HEK293T (cell line): ENCODE results near the gene KCNJ18.

Experiments
- CTBP1 ChIP-seq: fragments of 450-650 bp; IDR thresholded peaks from 2 replicates; pipeline ENCODE4 v1.6.1; 2016; ENCODE audit warnings: borderline replicate concordance
- ELF4 ChIP-seq: fragments of 450-650 bp; IDR thresholded peaks from 2 replicates; pipeline ENCODE4 v1.6.1; 2017; ENCODE audit warnings: antibody characterized with exemption
- FOXA1 ChIP-seq: fragments of 450-650 bp; IDR thresholded peaks from 2 replicates; pipeline ENCODE4 v1.6.1; 2016; ENCODE audit warnings: mild to moderate bottlenecking
- HDGF ChIP-seq: fragments of 450-650 bp; IDR thresholded peaks from 2 replicates; pipeline ENCODE4 v1.6.1; 2017; ENCODE audit warnings: antibody characterized with exemption, borderline replicate concordance
- LEF1 ChIP-seq: fragments of 450-650 bp; IDR thresholded peaks from 2 replicates; pipeline ENCODE4 v1.6.1; 2017; ENCODE audit warnings: mild to moderate bottlenecking, borderline replicate concordance
- NFRKB ChIP-seq: fragments of 450-650 bp; IDR thresholded peaks from 2 replicates; pipeline ENCODE4 v1.6.1; 2016; ENCODE audit warnings: mild to moderate bottlenecking, moderate library complexity
- SUZ12 ChIP-seq: fragments of 450-650 bp; IDR thresholded peaks from 2 replicates; pipeline ENCODE4 v1.6.1; 2016; ENCODE audit warnings: mild to moderate bottlenecking
- TARDBP ChIP-seq: fragments of 450-650 bp; IDR thresholded peaks from 2 replicates; pipeline ENCODE4 v1.6.1; 2016

DNA sequence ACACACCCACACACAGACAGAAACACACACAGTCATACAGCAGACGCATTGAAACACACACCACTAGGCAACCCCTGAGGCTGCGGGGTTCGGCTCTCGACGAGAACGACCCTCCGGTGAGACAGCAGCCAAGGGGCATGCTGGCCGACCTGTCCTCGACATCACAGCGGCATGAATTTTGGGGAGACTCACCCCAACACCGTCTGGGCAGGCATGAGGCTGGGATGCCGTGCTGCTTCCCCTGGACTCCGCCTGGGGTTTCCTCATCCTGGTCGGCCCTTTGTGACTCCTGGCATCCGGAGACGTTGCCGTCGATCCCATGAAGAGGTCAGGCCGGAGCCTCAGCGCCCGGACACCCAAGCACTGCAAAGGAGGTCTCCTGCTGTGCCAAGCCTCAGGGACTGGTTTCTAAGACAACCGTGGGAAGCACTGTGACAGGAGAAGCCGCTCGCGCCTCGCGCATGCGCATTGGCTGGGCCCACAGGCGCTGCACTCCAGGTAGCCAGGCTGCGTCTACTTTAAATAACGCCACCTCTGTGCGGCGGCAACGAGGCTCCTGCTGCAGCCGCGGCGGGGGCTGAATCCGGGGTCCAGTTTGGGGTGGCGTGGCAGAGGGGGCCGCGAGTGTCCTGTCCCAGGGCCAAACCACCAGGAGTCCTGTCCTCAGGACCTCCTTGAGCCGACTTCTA, 13.8 kb upstream of the KCNJ18 start:
- TF ChIP-seq HDGF (no peak), FOXA1 (no peak), TARDBP (no peak), SUZ12 (no peak), LEF1 (no peak), NFRKB (no peak), ELF4 (no peak), CTBP1 (no peak)
